ENCODE results near the gene TMEM53. TPM values are rescaled to one million over a fixed set of nuclear protein-coding genes. Genes with fewer than 3 reads are reported as not detected.

TMEM53 gene
- total RNA-seq, 1 experiment from 2014 or later, result 3.3 TPM

GRCh38 chr1:44681905-44682882, 7.9 kb upstream of the TMEM53 start:
- Histone ChIP-seq H3K4me3 (ENCODE audit: low read depth, low read length, poor library complexity, severe bottlenecking) (no peak overlapping the region), H3K36me3 (ENCODE audit: insufficient read depth, low read length, poor library complexity, severe bottlenecking) (no peaks in the 10 kb centered on the region), H3K4me1 (ENCODE audit: insufficient read depth, low read length, poor library complexity, severe bottlenecking) (no peaks in the 10 kb centered on the region), H3K27me3 (replicated peaks; ENCODE audit: insufficient read depth, low read depth, low read length, poor library complexity) (no peaks in the 10 kb centered on the region), H3K27ac (ENCODE audit: low read depth, low read length, poor library complexity, severe bottlenecking) (no peak overlapping the region), H3K9me3 (ENCODE audit: low read depth, low read length, poor library complexity, severe bottlenecking) (no peaks in the 10 kb centered on the region)
- CTCF ChIA-PET, result no interaction called here
- intact Hi-C loops (cut with micrococcal nuclease; ENCODE audit: unreplicated experiment), result no loop called here
- POLR2A ChIA-PET (ENCODE audit: low non-redundant PET), result interaction anchor here (0.6 kb wide), 1 partner anchor 144 kb away, joined by 11 read pairs; no protein-coding TSS in a partner anchor
- no peak for DNase-seq (ENCODE audit: low spot score)
- BruUV-seq (replicated peaks), result no TSS peak
- TF ChIP-seq EZH2 (IDR thresholded peaks at IDR 0.05; ENCODE audit: borderline replicate concordance, low read depth, low read length, poor library complexity, severe bottlenecking), result no peak
- no peak for TF ChIP-seq CTCF (conservative IDR thresholded peaks at IDR 0.05; ENCODE audit: low read depth, low read length)

GRCh38 chr1:44679468-44679867, 5.2 kb upstream of the TMEM53 start:
- TF ChIP-seq EZH2 (IDR thresholded peaks at IDR 0.05; ENCODE audit: borderline replicate concordance, low read depth, low read length, poor library complexity, severe bottlenecking) (no peak), CTCF (conservative IDR thresholded peaks at IDR 0.05; ENCODE audit: low read depth, low read length) (no peak)
- Histone ChIP-seq H3K4me3 (ENCODE audit: low read depth, low read length, poor library complexity, severe bottlenecking) (no peak overlapping the region), H3K9me3 (ENCODE audit: low read depth, low read length, poor library complexity, severe bottlenecking) (no peaks in the 10 kb centered on the region), H3K36me3 (ENCODE audit: insufficient read depth, low read length, poor library complexity, severe bottlenecking) (no peaks in the 10 kb centered on the region), H3K27ac (ENCODE audit: low read depth, low read length, poor library complexity, severe bottlenecking) (no peak overlapping the region), H3K4me1 (ENCODE audit: insufficient read depth, low read length, poor library complexity, severe bottlenecking) (no peaks in the 10 kb centered on the region), H3K27me3 (replicated peaks; ENCODE audit: insufficient read depth, low read depth, low read length, poor library complexity) (no peaks in the 10 kb centered on the region)
- CTCF ChIA-PET, result no interaction called here
- intact Hi-C loops (cut with micrococcal nuclease; ENCODE audit: unreplicated experiment), result no loop called here
- POLR2A ChIA-PET (ENCODE audit: low non-redundant PET), result no interaction called here
- BruUV-seq (replicated peaks), result no TSS peak
- DNase-seq (ENCODE audit: low spot score), result no peak

GRCh38 chr1:44678626-44679025, 4.3 kb upstream of the TMEM53 start:
- Histone ChIP-seq H3K9me3 (ENCODE audit: low read depth, low read length, poor library complexity, severe bottlenecking) (no peaks in the 10 kb centered on the region), H3K27ac (ENCODE audit: low read depth, low read length, poor library complexity, severe bottlenecking) (no peak overlapping the region), H3K4me3 (ENCODE audit: low read depth, low read length, poor library complexity, severe bottlenecking) (no peak overlapping the region), H3K4me1 (ENCODE audit: insufficient read depth, low read length, poor library complexity, severe bottlenecking) (peaks cover under 1% of the 10 kb centered on the region), H3K36me3 (ENCODE audit: insufficient read depth, low read length, poor library complexity, severe bottlenecking) (no peaks in the 10 kb centered on the region), H3K27me3 (replicated peaks; ENCODE audit: insufficient read depth, low read depth, low read length, poor library complexity) (no peaks in the 10 kb centered on the region)
- TF ChIP-seq CTCF (conservative IDR thresholded peaks at IDR 0.05; ENCODE audit: low read depth, low read length) (no peak), EZH2 (IDR thresholded peaks at IDR 0.05; ENCODE audit: borderline replicate concordance, low read depth, low read length, poor library complexity, severe bottlenecking) (no peak)
- DNase-seq (ENCODE audit: low spot score), result no peak
- intact Hi-C loops (cut with micrococcal nuclease; ENCODE audit: unreplicated experiment), result no loop called here
- ChIA-PET POLR2A (ENCODE audit: low non-redundant PET) (no interaction called here), CTCF (no interaction called here)
- BruUV-seq (replicated peaks), result no TSS peak
